Glutamatergic neuron (in vitro differentiated cells): Measurements from ENCODE around the gene HDAC9. TPM values are rescaled to one million over a fixed set of nuclear protein-coding genes. Genes with fewer than 3 reads are reported as not detected.

Source experiments
- DNase-seq: peaks from one replicate; pipeline ENCODE4 v3.0.0; 2022
- H3K27ac Mint-ChIP-seq: one replicate; pipeline ENCODE4 v1.8.0; 2020; ENCODE audit warnings: mild to moderate bottlenecking, mixed read lengths, inconsistent platforms; ENCODE audit not compliant: unreplicated experiment
- H3K27me3 Mint-ChIP-seq: one replicate; pipeline ENCODE4 v1.8.0; 2020; ENCODE audit warnings: mild to moderate bottlenecking, moderate library complexity, mixed read lengths, inconsistent platforms; ENCODE audit not compliant: unreplicated experiment
- H3K36me3 Mint-ChIP-seq: one replicate; pipeline ENCODE4 v1.8.0; 2020; ENCODE audit warnings: mild to moderate bottlenecking, mixed read lengths, inconsistent platforms; ENCODE audit not compliant: unreplicated experiment
- H3K4me1 Mint-ChIP-seq: one replicate; pipeline ENCODE4 v1.8.0; 2020; ENCODE audit warnings: mild to moderate bottlenecking, low read depth, mixed read lengths, inconsistent platforms; ENCODE audit not compliant: unreplicated experiment
- H3K4me3 Mint-ChIP-seq: one replicate; pipeline ENCODE4 v1.8.0; 2020; ENCODE audit warnings: mild to moderate bottlenecking, mixed read lengths, inconsistent platforms; ENCODE audit not compliant: unreplicated experiment
- H3K9me3 Mint-ChIP-seq: one replicate; pipeline ENCODE4 v1.8.0; 2020; ENCODE audit warnings: mild to moderate bottlenecking, moderate library complexity, mixed read lengths, inconsistent platforms; ENCODE audit not compliant: unreplicated experiment
- total RNA-seq: library from RNA; stranded (reverse); fragmentation: NEBNext Ultra II Directional; extraction: Animal tissue kit (Norgen Biotek cat#: 25700); gene quantifications from one replicate; pipeline ENCODE4 v1.2.1, GENCODE V29; 2021; ENCODE audit not compliant: unreplicated experiment
- TF ChIP-seq, protein P1 (sequence below): fragments of 200-600 bp; sonication (generic); IDR thresholded peaks from one replicate; pipeline ENCODE4 v1.5.0; 2021; ENCODE audit not compliant: partially characterized antibody, unreplicated experiment

HDAC9 gene
- total RNA-seq, 1 donor from 2014 or later, result 94.8 TPM

DNA sequence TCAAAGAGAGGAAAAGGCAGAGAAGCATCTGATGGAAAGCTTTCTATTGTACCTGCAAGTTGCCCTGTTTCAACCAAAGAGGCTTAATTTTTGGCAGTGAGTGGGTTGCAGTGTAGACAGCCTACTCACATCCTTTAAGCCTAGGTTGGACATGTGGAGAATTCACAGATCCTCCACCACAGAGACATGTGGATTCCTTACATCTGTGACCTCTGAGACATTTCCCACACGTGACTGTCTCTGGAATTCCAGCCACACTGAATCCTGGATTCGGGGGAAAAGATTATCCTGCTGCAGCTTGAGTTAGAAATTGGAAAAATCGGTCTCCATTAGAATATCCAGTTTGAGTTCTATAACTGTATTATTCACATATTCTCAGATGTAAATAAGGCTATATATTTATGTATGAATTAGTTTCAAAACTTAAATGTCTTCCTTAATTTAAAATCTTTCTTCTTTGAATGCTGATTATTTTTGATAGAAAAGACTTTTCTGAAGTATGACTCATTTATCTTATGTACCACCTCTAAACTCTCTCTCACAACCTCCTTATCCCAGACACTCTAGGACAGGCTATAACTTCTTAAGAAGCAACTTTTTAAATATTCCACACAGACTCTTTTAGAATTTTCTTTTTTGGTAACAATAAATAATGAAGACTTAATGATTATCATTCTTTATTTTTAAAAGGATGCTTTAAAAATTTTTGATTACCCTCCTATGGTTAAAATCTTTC lies 498.6 kb downstream of the HDAC9 start:
- DNase-seq, result no peak
- Mint-ChIP-seq H3K27ac (no peak overlapping the region), H3K9me3 (no peaks in the 10 kb centered on the region), H3K4me3 (no peak overlapping the region), H3K27me3 (no peaks in the 10 kb centered on the region), H3K4me1 (no peaks in the 10 kb centered on the region), H3K36me3 (peaks cover 4% of the 10 kb centered on the region)
- TF ChIP-seq, protein P1, sequence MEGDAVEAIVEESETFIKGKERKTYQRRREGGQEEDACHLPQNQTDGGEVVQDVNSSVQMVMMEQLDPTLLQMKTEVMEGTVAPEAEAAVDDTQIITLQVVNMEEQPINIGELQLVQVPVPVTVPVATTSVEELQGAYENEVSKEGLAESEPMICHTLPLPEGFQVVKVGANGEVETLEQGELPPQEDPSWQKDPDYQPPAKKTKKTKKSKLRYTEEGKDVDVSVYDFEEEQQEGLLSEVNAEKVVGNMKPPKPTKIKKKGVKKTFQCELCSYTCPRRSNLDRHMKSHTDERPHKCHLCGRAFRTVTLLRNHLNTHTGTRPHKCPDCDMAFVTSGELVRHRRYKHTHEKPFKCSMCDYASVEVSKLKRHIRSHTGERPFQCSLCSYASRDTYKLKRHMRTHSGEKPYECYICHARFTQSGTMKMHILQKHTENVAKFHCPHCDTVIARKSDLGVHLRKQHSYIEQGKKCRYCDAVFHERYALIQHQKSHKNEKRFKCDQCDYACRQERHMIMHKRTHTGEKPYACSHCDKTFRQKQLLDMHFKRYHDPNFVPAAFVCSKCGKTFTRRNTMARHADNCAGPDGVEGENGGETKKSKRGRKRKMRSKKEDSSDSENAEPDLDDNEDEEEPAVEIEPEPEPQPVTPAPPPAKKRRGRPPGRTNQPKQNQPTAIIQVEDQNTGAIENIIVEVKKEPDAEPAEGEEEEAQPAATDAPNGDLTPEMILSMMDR, result no peak

DNA sequence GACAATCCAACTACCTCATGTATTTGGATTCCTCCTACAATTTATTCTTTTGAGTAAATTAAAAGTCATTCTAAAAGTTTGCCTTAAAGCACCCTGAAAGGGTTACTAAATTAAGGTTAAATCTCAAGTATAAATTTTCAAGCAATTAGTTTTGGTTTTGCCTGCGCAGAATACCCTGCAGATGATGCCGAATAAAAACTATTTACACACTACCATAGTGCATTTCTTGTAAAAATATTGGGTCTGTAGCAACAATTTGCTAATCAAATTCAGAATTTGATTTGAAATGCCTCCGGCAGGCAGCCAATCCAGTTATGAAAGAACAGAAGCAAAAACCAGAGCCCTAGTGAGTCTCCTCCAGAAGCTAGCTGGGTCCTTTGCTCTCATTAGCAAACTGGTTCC lies 499.7 kb downstream of the HDAC9 start:
- Mint-ChIP-seq H3K9me3 (no peaks in the 10 kb centered on the region), H3K27ac (no peak overlapping the region), H3K36me3 (peaks cover 4% of the 10 kb centered on the region), H3K4me1 (no peaks in the 10 kb centered on the region), H3K4me3 (no peak overlapping the region), H3K27me3 (no peaks in the 10 kb centered on the region)
- TF ChIP-seq, protein P1, result no peak
- no peak for DNase-seq

DNA sequence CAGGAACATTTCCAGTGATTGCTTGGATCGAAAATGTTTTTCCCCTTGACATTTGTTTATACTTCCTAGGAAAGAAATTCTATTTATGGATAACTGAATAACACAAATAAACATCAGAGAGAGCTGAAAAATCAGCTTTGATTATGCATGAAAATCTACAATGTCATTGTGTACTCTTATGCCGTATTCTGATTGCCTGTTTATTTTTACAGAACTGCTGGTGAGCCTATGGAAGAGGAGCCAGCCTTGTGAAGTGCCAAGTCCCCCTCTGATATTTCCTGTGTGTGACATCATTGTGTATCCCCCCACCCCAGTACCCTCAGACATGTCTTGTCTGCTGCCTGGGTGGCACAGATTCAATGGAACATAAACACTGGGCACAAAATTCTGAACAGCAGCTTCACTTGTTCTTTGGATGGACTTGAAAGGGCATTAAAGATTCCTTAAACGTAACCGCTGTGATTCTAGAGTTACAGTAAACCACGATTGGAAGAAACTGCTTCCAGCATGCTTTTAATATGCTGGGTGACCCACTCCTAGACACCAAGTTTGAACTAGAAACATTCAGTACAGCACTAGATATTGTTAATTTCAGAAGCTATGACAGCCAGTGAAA lies 500.4 kb downstream of the HDAC9 start:
- H3K9me3 Mint-ChIP-seq, result no peaks in the 10 kb centered on the region
- TF ChIP-seq, protein P1, result no peak
- H3K4me1 Mint-ChIP-seq, result no peaks in the 10 kb centered on the region
- peaks cover 1% of the 10 kb centered on the region for H3K36me3 Mint-ChIP-seq
- no peaks in the 10 kb centered on the region for H3K27me3 Mint-ChIP-seq
- H3K4me3 Mint-ChIP-seq, result no peak overlapping the region
- no peak overlapping the region for H3K27ac Mint-ChIP-seq
- DNase-seq, result no peak

DNA sequence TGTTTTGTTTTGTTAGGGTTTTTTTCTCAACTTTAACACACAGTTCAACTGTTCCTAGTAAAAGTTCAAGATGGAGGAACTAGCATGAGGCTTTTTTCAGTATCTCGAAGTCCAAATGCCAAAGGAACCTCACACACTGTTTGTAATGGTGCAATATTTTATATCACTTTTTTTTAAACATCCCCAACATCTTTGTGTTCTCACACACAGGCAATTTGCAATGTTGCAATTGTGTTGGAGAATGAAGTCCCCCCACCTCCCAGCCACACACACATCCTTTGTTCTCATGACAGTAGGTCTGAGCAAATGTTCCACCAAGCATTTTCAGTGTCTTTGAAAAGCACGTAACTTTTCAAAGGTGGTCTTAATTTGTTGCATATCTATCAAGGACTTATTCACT lies 501.0 kb downstream of the HDAC9 start:
- Mint-ChIP-seq H3K27me3 (no peaks in the 10 kb centered on the region), H3K9me3 (no peaks in the 10 kb centered on the region), H3K4me3 (no peak overlapping the region), H3K36me3 (no peaks in the 10 kb centered on the region), H3K4me1 (no peaks in the 10 kb centered on the region), H3K27ac (no peak overlapping the region)
- DNase-seq, result no peak
- TF ChIP-seq, protein P1, result no peak

DNA sequence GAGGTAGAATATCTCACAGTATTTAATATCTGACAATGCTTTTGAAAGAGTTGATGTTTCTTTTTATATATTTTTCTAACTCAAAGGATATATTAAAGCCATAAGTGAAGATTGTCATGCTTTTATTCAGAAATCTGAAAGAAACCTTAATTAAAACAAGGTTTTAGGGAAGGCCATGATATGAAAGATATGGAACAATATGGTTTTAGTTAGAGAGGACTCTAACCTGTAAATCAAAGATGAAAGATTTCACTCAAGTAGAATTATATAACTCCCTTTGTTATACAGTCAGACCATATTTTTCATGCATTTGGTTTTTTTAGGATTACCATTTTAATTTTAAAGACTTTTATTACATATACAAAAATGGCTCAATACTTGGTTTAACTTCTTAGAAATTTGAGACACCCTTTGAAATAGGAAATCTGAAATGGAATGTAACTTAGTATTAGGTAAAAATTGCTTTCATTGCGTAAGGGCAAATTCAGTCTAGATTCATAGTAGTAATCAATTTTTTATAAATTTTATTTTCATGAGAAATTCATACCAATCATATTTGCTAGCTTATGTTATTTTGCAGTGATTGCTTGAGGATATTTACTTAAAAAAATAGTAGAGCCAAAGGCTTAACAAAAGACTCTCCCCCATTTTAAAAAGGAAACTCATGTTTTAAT lies 502.1 kb downstream of the HDAC9 start:
- H3K27ac Mint-ChIP-seq, result no peak overlapping the region
- no peak overlapping the region for H3K4me3 Mint-ChIP-seq
- H3K9me3 Mint-ChIP-seq, result no peaks in the 10 kb centered on the region
- no peaks in the 10 kb centered on the region for H3K27me3 Mint-ChIP-seq
- TF ChIP-seq, protein P1, result no peak
- no peak for DNase-seq
- no peaks in the 10 kb centered on the region for H3K4me1 Mint-ChIP-seq
- no peaks in the 10 kb centered on the region for H3K36me3 Mint-ChIP-seq
